Measurements from ENCODE around the gene MAML2. TPM values are rescaled to one million over a fixed set of nuclear protein-coding genes. Genes with fewer than 3 reads are reported as not detected.

MAML2 gene
- total and polyA plus RNA-seq, 9 of the 15 experiments (the other 6 are each of a cell fraction or from before 2014, with no cell fraction given): 0.79 to 6.8 (median 4.8) TPM

GRCh38 chr11:96084610-96085318 lies 258.2 kb downstream of the MAML2 start (continued):
- no peak for TF ChIP-seq MAFF (IDR thresholded peaks at IDR 0.05; ENCODE audit: low read length)
- TF ChIP-seq TEAD4 (IDR thresholded peaks at IDR 0.05; ENCODE audit: low read length): no peak
- no peak for TF ChIP-seq TEAD4 (CRISPR knock-in tag; IDR thresholded peaks at IDR 0.05; ENCODE audit: borderline replicate concordance)

- POLR2A ChIA-PET: interaction anchor here (0.6 to 2.2 kb wide), 6 partner anchors 8 to 132 kb away, joined by 3 to 8 read pairs (median 3); no protein-coding TSS in a partner anchor
- 0 out of 2 replicates have a peak, but pooled peaks have one; percentile 8 for TF ChIP-seq SREBF2 (CRISPR knock-in tag; IDR thresholded peaks at IDR 0.05)
- TF ChIP-seq UBTF (IDR thresholded peaks at IDR 0.05; ENCODE audit: borderline replicate concordance in 1 of 2, low read depth in 2 of 2, low read length in 2 of 2): no peak
- TF ChIP-seq ZNF311 (CRISPR knock-in tag; IDR thresholded peaks at IDR 0.05): peak; percentile 43; the same call in 1 of the 2 replicates
- TF ChIP-seq NR4A1 (CRISPR knock-in tag; IDR thresholded peaks at IDR 0.05): no peak
- 0 out of 2 replicates have a peak, but pooled peaks have one; percentile 16 for TF ChIP-seq NR4A1 (tag; IDR thresholded peaks at IDR 0.05)
- TF ChIP-seq ZNF175 (CRISPR knock-in tag; IDR thresholded peaks at IDR 0.05; ENCODE audit: low read depth): peak; percentile 9; the same call in 1 of the 2 replicates
- no peaks in the 10 kb centered on the region; the same call in 2 of the 3 replicates for H3K79me2 ChIP-seq (ENCODE audit: control insufficient read depth, insufficient read depth, low read length)
- no peaks in the 10 kb centered on the region for H3K9me3 ChIP-seq (replicated peaks; ENCODE audit: control insufficient read depth, insufficient read depth, low read depth, low read length)
- H3K4me2 ChIP-seq (ENCODE audit: insufficient read depth, low read length): peak overlapping the region; percentile 89
- peak overlapping the region; percentile 5; the same call in 1 of the 2 replicates for H3K4me3 ChIP-seq
- no peaks in the 10 kb centered on the region for H3K27me3 ChIP-seq (ENCODE audit: control insufficient read depth in 2 of 2, insufficient read depth in 2 of 2, low read length in 2 of 2)
- H3K27ac ChIP-seq (ENCODE audit: extremely low read depth, low read depth, low read length): peak overlapping the region; percentile 87
- ATAC-seq (no peak; the same call in 1 of the 3 replicates), FAIRE-seq (no peak), DNase-seq (ENCODE audit: extremely low read depth in 1 of 4, low spot score in 3 of 4) (no peak)
- H3K9ac ChIP-seq (ENCODE audit: insufficient read depth in 1 of 2, low read depth in 2 of 2, low read length in 2 of 2): peak overlapping the region in 1 of 2 experiments; percentile 52; a peak in 1 of 4 replicates
- 32% methylated on average over 2 of the region's 2 CpGs for WGBS (ENCODE audit: insufficient coverage, low coverage, missing lambda C conversion rate)
- H2AFZ ChIP-seq (ENCODE audit: low read depth, low read length): peak overlapping the region; percentile 90
- TSS peak; percentile 73 for BruUV-seq (replicated peaks)
- CTCF ChIA-PET (ENCODE audit: low intra/inter-chr PET ratio): no interaction called here
- intact Hi-C loops (cut with micrococcal nuclease): no loop called here
- H4K20me1 ChIP-seq (replicated peaks; ENCODE audit: control insufficient read depth, insufficient read depth, low read length): no peaks in the 10 kb centered on the region
- H3K9me1 ChIP-seq (ENCODE audit: control insufficient read depth, insufficient read depth, low read length): no peaks in the 10 kb centered on the region
- in situ Hi-C loops (cut with MboI): no loop called here
- no peaks in the 10 kb centered on the region; the same call in 2 of the 3 replicates for H3K36me3 ChIP-seq (ENCODE audit: control insufficient read depth, insufficient read depth, low read length)
- peaks cover 3 to 66% of the 10 kb centered on the region in 2 experiments for H3K4me1 ChIP-seq (replicated peaks in 1 of 2; ENCODE audit: control insufficient read depth in 2 of 2, insufficient read depth in 2 of 2, low read length in 2 of 2)
Measured at GRCh38 chr11:96082936-96083335, 260.1 kb downstream of the MAML2 start.

Data from K562 (cell line).